Esophagus muscularis mucosa (tissue), 4 donors: ENCODE results near the gene SLC12A7. TPM values are rescaled to one million over a fixed set of nuclear protein-coding genes. Genes with fewer than 3 reads are reported as not detected.

Experiments
- DNase-seq: peaks from one replicate; pipeline ENCODE4 v3.0.0-alpha.2; 2017; ENCODE audit errors: extremely low spot score
- H3K27ac ChIP-seq, 4 donors: fragments of 200-600 bp; sonication (generic); replicated peaks in 1 of 4; 1 replicate in 3 of 4; 2 replicates in 1 of 4; pipeline ENCODE4 v1.5.1; 2016 to 2019; ENCODE audit warnings: mild to moderate bottlenecking in 1 of 4
- H3K27me3 ChIP-seq, 4 donors: fragments of 200-600 bp; sonication (generic); one replicate each; pipeline versions ENCODE4 v1.5.1 to v1.6.0; 2016 to 2019
- H3K36me3 ChIP-seq, 4 donors: fragments of 200-600 bp; sonication (generic); one replicate each; pipeline ENCODE4 v1.5.1; 2016 to 2019
- H3K4me1 ChIP-seq, 4 donors: fragments of 200-600 bp; sonication (generic); one replicate each; pipeline ENCODE4 v1.5.1; 2016 to 2019
- H3K4me3 ChIP-seq, 4 donors: fragments of 200-600 bp; sonication (generic); 1 replicate in 2 of 4; 2 replicates in 2 of 4; pipeline ENCODE4 v1.5.1; 2016 to 2019; ENCODE audit warnings: mild to moderate bottlenecking in 4 of 4, moderate library complexity in 1 of 4
- H3K9me3 ChIP-seq, 4 donors: fragments of 200-600 bp; sonication (generic); 1 replicate in 3 of 4; 2 replicates in 1 of 4; pipeline ENCODE4 v1.5.1; 2016 to 2019
- EP300 ChIP-seq: sonication (generic); formaldehyde crosslinking; IDR thresholded peaks from one replicate; pipeline ENCODE4 v1.6.1; 2017; ENCODE audit warnings: antibody characterized with exemption
- POLR2A ChIP-seq: fragments of 450-650 bp; IDR thresholded peaks from one replicate; pipeline ENCODE4 v1.6.1; 2017; ENCODE audit warnings: antibody characterized with exemption, moderate library complexity, mild to moderate bottlenecking, low read depth
- POLR2AphosphoS5 ChIP-seq, 2 donors: sonication (generic); formaldehyde crosslinking; IDR thresholded peaks; one replicate each; pipeline ENCODE4 v1.6.1; 2017; ENCODE audit warnings: antibody characterized with exemption in 2 of 2
- WGBS: methylation state at CpG from one replicate; pipeline ENCODE4 v1.1.5; 2018; 5-methylcytosine and 5-hydroxymethylcytosine counted together
- intact Hi-C: fragments of 100-400 bp; cut with DNase I; formaldehyde crosslinking; loops from one replicate; pipeline ENCODE4 v1.15.1; 2023
- total RNA-seq, 4 donors: library from RNA; depleted of rRNA; stranded (reverse); fragments of >200 nt; gene quantifications; one replicate each; pipeline versions ENCODE4 v1.1.0 to v1.2.1, GENCODE V29; 2016
- TF ChIP-seq, protein P1 (sequence below), 3 experiments: fragments of 200-600 bp in 2 of 3; fragments of 450-650 bp in 1 of 3; sonication (generic) in 2 of 3; IDR thresholded peaks; one replicate each; pipeline ENCODE4 v1.5.1; 2017 to 2019; ENCODE audit warnings: antibody characterized with exemption in 3 of 3, mild to moderate bottlenecking in 2 of 3, moderate library complexity in 1 of 3

The SLC12A7 gene
- total RNA-seq, 4 donors from 2014 or later: 21.6 to 35.8 (median 25.4) TPM

DNA sequence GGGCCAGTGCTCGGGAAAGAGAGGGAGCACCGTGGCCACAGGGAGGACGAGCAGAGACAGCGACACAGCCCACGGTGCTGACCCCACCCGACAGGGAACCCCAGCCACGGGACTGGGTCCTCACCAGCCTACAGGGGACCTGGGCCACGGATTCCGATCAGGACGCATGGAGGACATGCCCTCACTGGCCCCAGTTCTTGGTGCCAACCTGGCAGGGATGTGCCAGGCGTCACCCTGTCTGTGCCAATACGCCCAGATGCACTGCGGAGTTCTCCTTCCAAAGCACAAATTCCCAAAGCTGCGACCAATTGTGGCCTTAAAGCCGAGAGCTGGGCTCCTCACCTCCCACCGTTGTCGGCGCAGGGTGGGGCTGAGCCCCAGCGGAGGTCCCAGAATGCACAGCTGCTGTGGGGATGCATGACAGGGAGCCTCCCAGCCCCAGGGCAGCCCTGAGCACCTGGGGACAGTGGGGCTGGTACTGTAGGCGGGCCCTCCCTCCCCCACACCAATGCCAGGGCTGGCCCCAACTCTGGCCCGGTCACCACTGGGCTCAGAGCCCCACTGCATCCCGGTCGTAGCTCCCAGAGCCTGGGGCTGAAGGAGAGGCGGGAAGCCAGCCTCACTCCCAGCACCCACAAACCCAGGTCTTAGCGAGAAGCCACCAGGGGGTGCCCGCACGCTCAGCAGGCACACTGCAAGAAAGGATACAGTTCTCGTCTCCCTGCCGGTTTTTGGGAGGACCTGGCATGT lies 59.0 kb downstream of the SLC12A7 start:
- TF ChIP-seq POLR2AphosphoS5 (IDR thresholded peaks at IDR 0.05) (no peak), EP300 (no peak), POLR2A (no peak)
- TF ChIP-seq, protein P1, sequence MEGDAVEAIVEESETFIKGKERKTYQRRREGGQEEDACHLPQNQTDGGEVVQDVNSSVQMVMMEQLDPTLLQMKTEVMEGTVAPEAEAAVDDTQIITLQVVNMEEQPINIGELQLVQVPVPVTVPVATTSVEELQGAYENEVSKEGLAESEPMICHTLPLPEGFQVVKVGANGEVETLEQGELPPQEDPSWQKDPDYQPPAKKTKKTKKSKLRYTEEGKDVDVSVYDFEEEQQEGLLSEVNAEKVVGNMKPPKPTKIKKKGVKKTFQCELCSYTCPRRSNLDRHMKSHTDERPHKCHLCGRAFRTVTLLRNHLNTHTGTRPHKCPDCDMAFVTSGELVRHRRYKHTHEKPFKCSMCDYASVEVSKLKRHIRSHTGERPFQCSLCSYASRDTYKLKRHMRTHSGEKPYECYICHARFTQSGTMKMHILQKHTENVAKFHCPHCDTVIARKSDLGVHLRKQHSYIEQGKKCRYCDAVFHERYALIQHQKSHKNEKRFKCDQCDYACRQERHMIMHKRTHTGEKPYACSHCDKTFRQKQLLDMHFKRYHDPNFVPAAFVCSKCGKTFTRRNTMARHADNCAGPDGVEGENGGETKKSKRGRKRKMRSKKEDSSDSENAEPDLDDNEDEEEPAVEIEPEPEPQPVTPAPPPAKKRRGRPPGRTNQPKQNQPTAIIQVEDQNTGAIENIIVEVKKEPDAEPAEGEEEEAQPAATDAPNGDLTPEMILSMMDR (IDR thresholded peaks at IDR 0.05): no peak
- 90% methylated on average over 20 of the region's 29 CpGs for WGBS
- H3K27me3 ChIP-seq: no peaks in the 10 kb centered on the region
- peaks cover 0 to 5% (median 0%) of the 10 kb centered on the region in 4 donors for H3K4me1 ChIP-seq
- H3K9me3 ChIP-seq: no peaks in the 10 kb centered on the region
- no peak for DNase-seq
- no peak overlapping the region for H3K4me3 ChIP-seq
- H3K27ac ChIP-seq: no peak overlapping the region
- peaks cover 17 to 78% (median 71%) of the 10 kb centered on the region in 4 donors for H3K36me3 ChIP-seq
- intact Hi-C loops: no loop called here

DNA sequence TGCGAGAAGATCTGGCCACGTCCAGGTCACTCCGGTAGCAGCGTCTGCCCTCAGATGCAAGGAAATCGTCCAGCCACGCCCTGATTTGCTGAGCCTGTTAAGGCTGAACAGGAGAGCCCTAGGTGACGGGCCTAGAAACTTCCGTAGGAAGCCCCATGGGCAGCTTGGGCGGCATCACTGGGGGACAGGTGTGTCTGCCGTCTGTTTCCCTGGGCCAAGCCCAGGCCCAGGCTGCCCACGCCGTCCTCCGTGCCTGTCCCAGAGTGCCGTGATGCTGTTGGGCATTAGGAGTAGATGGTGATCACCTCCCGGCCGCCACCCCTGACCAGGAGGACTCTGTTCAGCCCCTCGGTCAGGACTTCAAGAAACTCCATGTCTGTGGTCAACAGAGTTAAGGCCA lies 59.8 kb downstream of the SLC12A7 start:
- H3K9me3 ChIP-seq: no peaks in the 10 kb centered on the region
- peaks cover 16 to 70% (median 64%) of the 10 kb centered on the region in 4 donors for H3K36me3 ChIP-seq
- no peak for DNase-seq
- TF ChIP-seq, protein P1 (IDR thresholded peaks at IDR 0.05): no peak
- TF ChIP-seq POLR2AphosphoS5 (IDR thresholded peaks at IDR 0.05): no peak
- TF ChIP-seq EP300: no peak
- no peak for TF ChIP-seq POLR2A
- WGBS: 93% methylated on average over 13 of the region's 17 CpGs
- H3K4me3 ChIP-seq: no peak overlapping the region
- intact Hi-C loops: no loop called here
- no peaks in the 10 kb centered on the region for H3K27me3 ChIP-seq
- H3K4me1 ChIP-seq: peaks cover 0 to 5% (median 0%) of the 10 kb centered on the region in 4 donors
- no peak overlapping the region for H3K27ac ChIP-seq

DNA sequence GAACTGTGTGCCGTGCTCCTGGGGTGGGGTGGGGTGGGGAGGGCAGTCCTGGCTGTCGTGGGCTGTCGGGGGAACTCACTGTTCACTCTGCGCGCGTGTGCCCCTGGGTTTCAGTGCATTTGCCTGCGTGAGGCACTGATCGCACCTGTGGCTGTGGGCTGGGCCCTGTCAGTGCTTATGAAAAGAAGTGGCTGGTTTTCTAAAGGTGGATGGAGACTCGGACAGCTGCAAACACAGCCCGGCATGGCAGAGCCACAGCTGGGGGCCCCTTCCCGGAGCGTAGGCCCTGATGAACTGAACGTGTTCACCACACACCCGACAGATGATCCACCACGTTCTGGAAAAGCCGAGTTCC lies 60.5 kb downstream of the SLC12A7 start:
- Histone ChIP-seq H3K4me1 (peaks cover 0 to 5% (median 0%) of the 10 kb centered on the region in 4 donors), H3K36me3 (peaks cover 10 to 63% (median 57%) of the 10 kb centered on the region in 4 donors), H3K27ac (no peak overlapping the region), H3K9me3 (no peaks in the 10 kb centered on the region), H3K4me3 (no peak overlapping the region), H3K27me3 (no peaks in the 10 kb centered on the region)
- DNase-seq: no peak
- 100% methylated on average over 1 of the region's 16 CpGs for WGBS
- intact Hi-C loops: no loop called here
- TF ChIP-seq, protein P1 (IDR thresholded peaks at IDR 0.05): no peak
- TF ChIP-seq POLR2AphosphoS5 (IDR thresholded peaks at IDR 0.05) (no peak), EP300 (no peak)

DNA sequence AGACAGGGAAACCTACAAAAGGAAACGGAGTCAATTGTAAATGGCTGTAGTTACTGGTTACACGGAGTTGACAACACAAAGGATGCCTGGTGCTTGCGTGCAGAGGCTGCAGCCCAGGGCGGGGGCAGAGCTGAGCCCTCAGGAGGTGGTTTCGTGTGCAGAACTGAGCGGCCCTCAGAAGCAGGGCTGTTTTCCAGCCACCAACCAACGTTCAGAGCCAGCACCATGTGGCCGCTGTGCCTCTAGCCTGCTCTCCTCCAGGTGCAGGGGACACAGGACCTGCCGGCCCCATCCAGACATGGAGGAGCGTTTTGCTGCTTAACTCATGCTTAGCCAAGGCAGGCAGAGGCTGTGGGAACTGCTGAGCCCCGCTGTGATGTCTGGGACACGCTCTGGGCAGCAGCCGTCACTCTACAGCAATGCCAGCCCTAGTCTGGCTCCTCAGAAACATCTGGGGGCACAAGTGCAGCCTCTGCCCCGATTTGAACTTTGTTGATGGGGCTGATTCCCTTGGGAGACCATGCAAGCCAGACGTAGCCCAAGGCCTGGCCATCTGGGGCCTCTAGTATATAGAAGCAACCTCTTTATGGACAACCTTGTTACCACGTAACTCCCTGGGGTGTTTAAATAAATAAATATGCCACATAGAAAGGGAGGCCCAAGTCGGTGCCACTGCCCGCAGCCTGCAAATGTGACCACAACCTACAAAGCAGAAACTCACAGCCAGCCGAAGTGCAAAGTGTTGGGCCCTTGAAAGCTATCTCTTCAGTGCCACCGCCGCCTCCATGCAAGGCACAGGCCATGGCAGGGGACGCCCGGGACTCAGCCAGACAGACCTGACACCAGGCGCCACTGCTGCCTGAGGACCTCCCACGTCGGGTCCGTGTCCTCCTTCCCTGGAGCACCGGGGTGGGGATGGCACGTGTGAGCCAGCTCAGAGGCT lies 61.2 kb downstream of the SLC12A7 start:
- H3K27ac ChIP-seq: no peak overlapping the region
- peaks cover 0 to 5% (median 0%) of the 10 kb centered on the region in 4 donors for H3K4me1 ChIP-seq
- TF ChIP-seq EP300 (no peak), POLR2A (no peak), POLR2AphosphoS5 (IDR thresholded peaks at IDR 0.05) (no peak)
- TF ChIP-seq, protein P1 (IDR thresholded peaks at IDR 0.05): no peak
- H3K9me3 ChIP-seq: no peaks in the 10 kb centered on the region
- WGBS: 87% methylated on average over 20 of the region's 29 CpGs
- intact Hi-C loops: no loop called here
- H3K36me3 ChIP-seq: peaks cover 10 to 56% (median 50%) of the 10 kb centered on the region in 4 donors
- H3K4me3 ChIP-seq: no peak overlapping the region
- no peak for DNase-seq
- H3K27me3 ChIP-seq: no peaks in the 10 kb centered on the region
